Endodermal cell (in vitro differentiated cells): ENCODE results near the gene OOEP. TPM values are rescaled to one million over a fixed set of nuclear protein-coding genes. Genes with fewer than 3 reads are reported as not detected.

Source experiments
- DNase-seq: peaks from one replicate; pipeline ENCODE4 v3.0.0-alpha.2; 2017
- H3K27ac ChIP-seq: 2 replicates; pipeline ENCODE4 v1.5.1; 2013; ENCODE audit warnings: mild to moderate bottlenecking, low read depth, low read length, moderate library complexity
- H3K27me3 ChIP-seq: 2 replicates; pipeline ENCODE4 v1.6.1; 2013; ENCODE audit warnings: mild to moderate bottlenecking, low read length, moderate library complexity; ENCODE audit not compliant: insufficient read depth, control insufficient read depth, poor library complexity, severe bottlenecking
- H3K36me3 ChIP-seq: 2 replicates; pipeline ENCODE4 v1.7.0; 2013; ENCODE audit warnings: mild to moderate bottlenecking, low read length, moderate library complexity; ENCODE audit not compliant: control insufficient read depth, insufficient read depth
- H3K4me1 ChIP-seq: one replicate; pipeline ENCODE4 v1.7.0; 2013; ENCODE audit warnings: low read length; ENCODE audit not compliant: control insufficient read depth, insufficient read depth
- H3K4me3 ChIP-seq: 2 replicates; pipeline ENCODE4 v1.5.1; 2013; ENCODE audit warnings: mild to moderate bottlenecking, low read length, moderate library complexity
- H3K9ac ChIP-seq: 2 replicates; pipeline ENCODE4 v1.6.1; 2013; ENCODE audit warnings: mild to moderate bottlenecking, low read length, moderate library complexity; ENCODE audit not compliant: poor library complexity, severe bottlenecking; ENCODE audit errors: extremely low read depth
- H3K9me3 ChIP-seq: 2 replicates; pipeline ENCODE4 v1.6.1; 2013; ENCODE audit warnings: mild to moderate bottlenecking, low read length, moderate library complexity; ENCODE audit not compliant: control insufficient read depth
- H3K27ac Mint-ChIP-seq: 2 replicates; pipeline ENCODE4 v1.8.0; 2020; ENCODE audit warnings: mixed read lengths
- H3K27me3 Mint-ChIP-seq: 2 replicates; pipeline ENCODE4 v1.8.0; 2021; ENCODE audit warnings: mild to moderate bottlenecking, mixed read lengths; ENCODE audit not compliant: insufficient read depth
- H3K36me3 Mint-ChIP-seq: 2 replicates; pipeline ENCODE4 v1.8.0; 2020; ENCODE audit warnings: low read depth, mixed read lengths
- H3K4me1 Mint-ChIP-seq: 2 replicates; pipeline ENCODE4 v1.8.0; 2020; ENCODE audit warnings: mixed read lengths
- H3K4me3 Mint-ChIP-seq: 2 replicates; pipeline ENCODE4 v1.8.0; 2020; ENCODE audit warnings: mild to moderate bottlenecking, moderate library complexity, mixed read lengths
- H3K9me3 Mint-ChIP-seq: 2 replicates; pipeline ENCODE4 v1.8.0; 2020; ENCODE audit warnings: mild to moderate bottlenecking, mixed read lengths
- CTCF ChIP-seq: fragments of 200-600 bp; sonication (generic); conservative IDR thresholded peaks from 2 replicates; pipeline ENCODE4 v1.5.0; 2021; ENCODE audit warnings: antibody characterized with exemption, mild to moderate bottlenecking
- WGBS, 2 experiments: methylation state at CpG; one replicate each; pipeline versions ENCODE4 v1.1.5 to v1.1.7; 2013; ENCODE audit warnings: missing lambda C conversion rate in 2 of 2, mixed read lengths in 1 of 2; ENCODE audit not compliant: insufficient coverage in 1 of 2, insufficient read length in 1 of 2; 5-methylcytosine and 5-hydroxymethylcytosine counted together
- total RNA-seq, 2 donors: library from RNA; stranded (reverse); fragmentation: NEBNext Ultra II Directional in 1 of 2; extraction: Animal tissue kit (Norgen Biotek cat#: 25700) in 1 of 2; gene quantifications; 2 replicates in 1 of 2; 3 replicates in 1 of 2; pipeline ENCODE4 v1.2.1, GENCODE V29; 2021

The OOEP gene
- total RNA-seq, 2 donors from 2014 or later = not detected

GRCh38 chr6:73339340-73339739 lies 30.4 kb downstream of the OOEP start:
- 84% methylated on average over 3 of the region's 3 CpGs; no CpG with 5 or more reads in 1 of the 2 experiments for WGBS, 2 experiments
- no peaks in the 10 kb centered on the region for H3K4me1 ChIP-seq
- H3K9ac ChIP-seq = no peak overlapping the region
- no peak overlapping the region for H3K27ac ChIP-seq
- TF ChIP-seq CTCF = no peak
- no peak overlapping the region for H3K27ac Mint-ChIP-seq
- no peaks in the 10 kb centered on the region for H3K36me3 ChIP-seq
- no peaks in the 10 kb centered on the region for H3K9me3 ChIP-seq
- DNase-seq = peak; percentile 71
- H3K27me3 Mint-ChIP-seq = no peaks in the 10 kb centered on the region
- peaks cover 11% of the 10 kb centered on the region for H3K4me1 Mint-ChIP-seq
- no peaks in the 10 kb centered on the region for H3K36me3 Mint-ChIP-seq
- no peaks in the 10 kb centered on the region for H3K27me3 ChIP-seq
- H3K9me3 Mint-ChIP-seq = no peaks in the 10 kb centered on the region
- H3K4me3 ChIP-seq = no peak overlapping the region
- no peak overlapping the region for H3K4me3 Mint-ChIP-seq

- TF ChIP-seq CTCF = no peak
- no peak overlapping the region for H3K27ac ChIP-seq
- 90 to 100% methylated on average over 2 to 3 of the region's 3 CpGs for WGBS, 2 experiments
- H3K27me3 Mint-ChIP-seq = no peaks in the 10 kb centered on the region
- no peaks in the 10 kb centered on the region for H3K9me3 ChIP-seq
- H3K4me3 ChIP-seq = no peak overlapping the region
- H3K27me3 ChIP-seq = no peaks in the 10 kb centered on the region
- H3K27ac Mint-ChIP-seq = no peak overlapping the region
- H3K36me3 ChIP-seq = no peaks in the 10 kb centered on the region
- no peaks in the 10 kb centered on the region for H3K4me1 ChIP-seq
- H3K9me3 Mint-ChIP-seq = no peaks in the 10 kb centered on the region
- no peak for DNase-seq
- H3K4me3 Mint-ChIP-seq = no peak overlapping the region
- H3K4me1 Mint-ChIP-seq = no peaks in the 10 kb centered on the region
- no peaks in the 10 kb centered on the region for H3K36me3 Mint-ChIP-seq
- no peak overlapping the region for H3K9ac ChIP-seq
Measured at GRCh38 chr6:73329201-73329600, 40.5 kb downstream of the OOEP start.

GRCh38 chr6:73328790-73329189 lies 40.9 kb downstream of the OOEP start:
- H3K4me1 Mint-ChIP-seq = no peaks in the 10 kb centered on the region
- H3K4me3 Mint-ChIP-seq = no peak overlapping the region
- DNase-seq = no peak
- no peak overlapping the region for H3K9ac ChIP-seq
- no peaks in the 10 kb centered on the region for H3K36me3 ChIP-seq
- no peak overlapping the region for H3K27ac Mint-ChIP-seq
- TF ChIP-seq CTCF = no peak
- no peaks in the 10 kb centered on the region for H3K27me3 Mint-ChIP-seq
- no peaks in the 10 kb centered on the region for H3K9me3 ChIP-seq
- H3K9me3 Mint-ChIP-seq = no peaks in the 10 kb centered on the region
- no peaks in the 10 kb centered on the region for H3K36me3 Mint-ChIP-seq
- H3K27me3 ChIP-seq = no peaks in the 10 kb centered on the region
- H3K27ac ChIP-seq = no peak overlapping the region
- H3K4me1 ChIP-seq = no peaks in the 10 kb centered on the region
- 90 to 97% methylated on average over 2 to 3 of the region's 3 CpGs for WGBS, 2 experiments
- no peak overlapping the region for H3K4me3 ChIP-seq
